Activated CD4-positive, CD25-positive, alpha-beta regulatory T cell treated with anti-CD3 and anti-CD28 coated beads, Interleukin-2, amount 50 U/mL, for 16 hours (primary cell): Measurements from ENCODE around the gene NR5A2.
"Not testable (repeated sequence)": the region's sequence is repeated elsewhere in the genome, so short reads cannot be mapped to it uniquely, and the experiment has no call there.

Experiments
- DNase-seq: peaks from one replicate; pipeline ENCODE4 v3.0.0-alpha.2; 2020; ENCODE audit warnings: low read depth, low spot score

Gene NR5A2

GRCh38 chr1:200163911-200164310, 136.4 kb downstream of the NR5A2 start:
- no peak for DNase-seq

GRCh38 chr1:200165493-200166220, 138.1 kb downstream of the NR5A2 start:
- DNase-seq: no peak

- no peak for DNase-seq
These were observed 138.9 kb downstream of the NR5A2 start for GRCh38 chr1:200166411-200166810.

DNA sequence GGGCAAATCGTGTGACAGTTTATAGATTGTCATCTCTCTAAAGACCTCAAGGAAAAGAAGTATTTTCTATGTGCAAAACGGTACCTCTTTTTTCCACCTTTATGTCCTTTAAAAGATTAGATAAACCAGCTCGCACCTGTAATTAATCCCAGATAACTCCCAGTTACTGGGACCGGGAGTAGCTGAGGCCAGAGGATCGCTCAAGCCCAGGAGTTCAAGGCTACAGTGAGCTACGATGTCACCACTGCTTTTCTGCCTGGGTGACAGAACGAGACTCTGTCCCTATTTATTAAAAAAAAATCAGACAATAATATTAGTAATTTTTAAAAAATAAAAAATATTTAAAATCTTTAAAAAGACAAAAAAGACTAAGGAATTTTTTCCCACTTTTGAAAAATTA, 141.4 kb downstream of the NR5A2 start:
- DNase-seq: no peak

GRCh38 chr1:200172311-200172710, 144.8 kb downstream of the NR5A2 start:
- DNase-seq: no peak

DNA sequence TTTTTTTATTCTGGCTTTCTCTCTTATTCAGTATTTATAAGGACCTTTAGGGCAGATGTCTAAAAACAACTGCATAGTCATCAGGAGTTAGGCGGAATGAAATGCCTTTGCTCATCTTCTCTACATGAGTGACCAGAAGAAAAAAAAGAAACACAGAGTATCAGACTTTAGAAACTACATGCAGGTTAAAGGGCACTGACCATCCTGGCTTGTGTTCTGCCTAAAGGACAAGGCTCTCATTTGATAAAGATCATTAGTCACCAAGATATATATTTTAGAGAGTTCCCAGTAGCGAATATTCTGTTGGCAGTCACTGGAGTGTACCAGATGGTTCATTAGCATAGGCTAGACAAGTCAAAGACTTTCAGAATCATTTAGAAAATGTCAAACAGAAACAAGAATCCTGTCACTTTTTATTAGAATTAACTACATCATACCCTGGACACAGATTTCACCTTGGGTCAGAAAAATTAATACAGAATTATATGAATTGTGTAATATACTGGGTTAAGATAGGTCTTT, 145.6 kb downstream of the NR5A2 start:
- DNase-seq: no peak

- no peak for DNase-seq
These were observed 147.2 kb downstream of the NR5A2 start for GRCh38 chr1:200174525-200175295.

- no peak for DNase-seq
These were observed 148.7 kb downstream of the NR5A2 start for GRCh38 chr1:200176181-200176580.

- no peak for DNase-seq
These were observed 149.3 kb downstream of the NR5A2 start for GRCh38 chr1:200176798-200177197.

- no peak for DNase-seq
These were observed 150.8 kb downstream of the NR5A2 start for GRCh38 chr1:200178340-200178739.

DNA sequence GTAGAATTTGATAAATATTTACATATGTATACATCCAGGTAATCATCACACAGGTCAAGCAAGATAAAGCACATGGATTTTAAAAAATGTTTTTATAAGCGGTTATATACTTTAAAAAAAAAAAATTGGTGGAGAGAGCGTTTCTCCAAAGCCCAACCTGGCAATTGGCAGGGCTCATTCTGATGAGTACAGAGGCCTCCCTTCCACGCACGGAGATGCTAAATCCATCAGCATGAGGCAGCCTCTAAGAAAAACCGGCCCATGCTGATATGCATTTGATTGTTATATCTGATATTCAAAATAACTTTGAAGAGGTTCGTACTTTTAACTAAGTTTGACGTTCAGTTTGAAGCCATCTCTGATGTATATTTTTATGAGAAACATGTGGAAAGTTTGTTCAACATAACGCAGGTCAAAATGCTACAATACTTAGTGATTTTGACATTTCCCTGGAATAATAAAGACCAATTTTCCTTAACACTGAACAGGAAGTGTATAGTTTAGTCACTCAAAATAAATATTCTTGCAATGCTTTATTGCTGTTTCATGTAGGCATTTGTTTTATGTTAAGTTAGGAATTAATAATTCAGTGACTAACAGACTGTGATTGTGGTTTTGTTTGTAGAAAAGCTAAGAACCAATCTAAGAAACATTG, 151.7 kb downstream of the NR5A2 start:
- no peak for DNase-seq

DNA sequence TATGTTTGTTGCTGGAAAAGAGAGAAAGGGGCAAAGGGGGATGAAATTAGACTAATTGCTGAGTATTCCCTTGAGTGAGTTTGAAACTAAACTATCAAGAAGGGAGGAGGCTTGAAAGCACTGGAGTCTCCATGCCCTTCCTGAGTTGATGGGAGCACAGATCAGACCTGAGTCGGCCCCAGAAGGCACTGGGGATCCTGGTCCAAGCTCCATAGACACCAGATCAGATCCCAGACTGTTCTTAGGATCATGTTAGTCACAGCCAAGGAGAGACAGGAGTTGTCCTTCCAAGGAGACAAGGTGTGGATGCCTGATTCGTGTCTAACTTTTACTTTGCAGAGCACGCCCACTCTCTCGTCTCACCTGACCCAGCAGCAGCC, 152.3 kb downstream of the NR5A2 start:
- DNase-seq: no peak

- DNase-seq: no peak
These were observed 153.3 kb downstream of the NR5A2 start for GRCh38 chr1:200180821-200181220.

DNA sequence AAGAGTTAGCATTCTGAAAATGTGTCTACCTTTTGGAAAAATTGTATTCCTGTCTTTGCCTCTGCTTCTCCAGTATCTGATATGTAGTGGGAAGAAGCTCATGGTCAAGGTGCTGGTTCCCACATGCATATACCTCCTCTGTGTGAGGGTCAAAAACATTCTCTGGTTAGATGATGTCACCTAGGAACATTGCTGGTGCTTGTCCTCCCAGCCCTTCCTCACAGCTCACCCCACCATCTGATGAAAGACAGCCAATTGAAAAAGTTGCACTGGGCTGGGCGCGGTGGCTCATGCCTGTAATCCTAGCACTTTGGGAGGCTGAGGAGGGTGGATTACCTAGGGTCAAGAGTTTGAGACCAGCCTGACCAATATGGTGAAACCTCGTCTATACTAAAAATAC, 154.4 kb downstream of the NR5A2 start:
- DNase-seq: no peak

- no peak for DNase-seq
These were observed 155.2 kb downstream of the NR5A2 start for GRCh38 chr1:200182701-200183100.

DNA sequence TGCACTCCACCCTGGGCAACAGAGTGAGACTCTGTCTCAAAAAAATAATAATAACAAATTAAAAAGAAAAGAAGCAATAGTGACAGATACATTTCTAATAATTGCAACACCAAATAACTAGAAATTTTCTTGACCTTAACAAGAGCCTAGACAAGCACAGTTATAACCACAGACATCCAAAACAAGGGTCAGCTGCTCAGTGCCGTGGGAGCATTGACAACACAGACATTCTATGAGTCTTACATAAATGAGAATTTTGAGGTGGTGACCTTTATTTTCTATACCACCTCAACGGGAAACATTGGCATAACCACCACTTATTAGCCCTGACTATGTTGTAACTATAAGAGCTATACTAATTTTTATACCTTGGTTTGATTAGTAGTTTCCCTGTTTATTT, 156.1 kb downstream of the NR5A2 start:
- no peak for DNase-seq

DNA sequence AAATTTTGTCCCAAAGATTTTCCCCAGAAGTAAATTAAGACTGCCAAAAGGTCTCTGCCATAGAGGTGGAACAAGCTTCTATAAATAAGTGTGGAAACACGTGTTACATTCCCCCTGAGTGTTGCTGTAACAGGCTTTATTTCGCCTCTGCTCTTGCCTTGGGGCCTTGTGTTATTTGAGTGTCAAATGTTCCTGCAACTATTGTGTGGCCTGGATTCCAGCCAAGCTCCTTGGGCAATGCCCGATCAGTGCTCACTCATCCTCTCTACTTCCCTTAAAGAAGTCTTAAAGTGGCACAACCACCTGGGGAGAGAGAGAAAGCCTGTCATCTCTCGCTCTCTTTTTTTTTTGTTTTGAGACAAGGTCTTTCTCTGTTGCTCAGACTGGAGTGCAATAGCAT, 156.7 kb downstream of the NR5A2 start:
- DNase-seq: no peak

GRCh38 chr1:200185191-200185590, 157.7 kb downstream of the NR5A2 start:
- DNase-seq: not testable (repeated sequence)

DNA sequence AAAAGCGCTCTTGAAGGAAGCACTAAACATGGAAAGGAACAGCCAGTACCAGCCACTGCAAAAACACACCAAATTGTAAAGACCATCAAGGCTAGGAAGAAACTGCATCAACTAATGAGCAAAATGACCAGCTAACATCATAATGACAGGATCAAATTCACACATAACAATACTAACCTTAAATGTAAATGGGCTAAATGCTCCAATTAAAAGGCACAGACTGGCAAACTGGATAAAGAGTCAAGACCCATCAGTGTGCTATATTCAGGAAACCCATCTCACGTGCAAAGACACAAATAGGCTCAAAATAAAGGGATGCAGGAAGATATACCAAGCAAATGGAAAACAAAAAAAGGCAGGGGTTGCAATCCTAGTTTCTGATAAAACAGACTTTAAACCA, 159.8 kb downstream of the NR5A2 start:
- not testable (repeated sequence) for DNase-seq

DNA sequence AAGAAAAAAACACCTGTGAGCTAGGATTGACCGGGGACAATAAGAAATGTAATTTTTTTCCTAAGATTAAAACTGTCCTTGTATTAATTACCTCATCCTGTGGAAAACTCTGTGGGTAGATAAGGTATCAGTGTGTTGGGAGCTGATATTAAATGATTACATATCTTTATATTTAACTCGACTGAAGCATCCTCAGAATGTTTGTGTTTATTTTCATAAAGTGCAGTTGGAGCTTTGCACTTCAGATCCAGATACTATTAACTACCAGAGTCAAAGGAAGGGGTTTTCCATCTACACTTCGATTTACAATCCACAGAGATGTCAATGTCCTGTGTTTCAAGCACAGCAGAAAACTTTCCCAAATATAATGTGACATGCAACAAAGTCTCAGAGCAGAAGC, 164.5 kb downstream of the NR5A2 start:
- DNase-seq: no peak

DNA sequence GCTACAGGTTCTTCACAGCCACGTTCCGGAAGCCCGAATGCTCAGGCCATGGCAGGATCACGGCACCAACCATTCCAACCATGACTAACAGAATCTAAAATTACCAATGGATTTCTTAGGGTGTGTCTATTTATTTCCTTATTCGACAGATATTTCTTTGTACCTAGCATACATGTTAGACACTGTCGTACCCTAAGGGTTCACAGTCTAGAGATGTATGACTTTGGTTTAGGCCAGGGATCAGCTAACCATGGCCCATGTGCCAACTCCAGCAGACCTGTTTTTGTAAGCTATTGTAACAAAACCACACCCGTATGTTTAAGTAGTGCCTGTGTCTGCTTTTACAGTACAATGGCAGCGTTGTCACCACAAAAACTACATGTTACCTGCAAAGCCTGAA, 167.0 kb downstream of the NR5A2 start:
- DNase-seq: no peak

DNA sequence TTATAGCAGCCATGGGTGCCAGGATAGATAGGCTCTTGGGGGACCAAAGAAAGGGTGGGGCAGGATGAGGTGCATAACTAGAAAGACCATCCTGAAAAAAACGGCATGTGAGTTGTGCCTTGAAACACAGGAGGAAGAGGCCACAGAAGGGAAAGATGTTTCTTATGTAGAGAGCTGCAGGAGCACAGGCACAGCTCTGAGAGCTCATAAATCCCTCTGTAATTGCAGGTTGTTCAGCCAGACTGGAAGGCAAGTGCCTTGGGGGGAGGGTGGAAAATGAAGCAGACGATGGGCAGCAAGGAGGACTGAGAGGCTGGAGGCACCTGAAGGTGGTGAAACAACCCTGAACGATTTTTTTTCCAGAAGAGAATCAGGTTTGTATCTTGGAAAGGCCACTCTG, 170.7 kb downstream of the NR5A2 start:
- no peak for DNase-seq
